Measurements from ENCODE around the gene NDUFV2.

The NDUFV2 gene

GRCh38 chr18:9096685-9097084 lies 5.8 kb upstream of the NDUFV2 start:
- Histone ChIP-seq H3K36me3 (ENCODE audit: low read length) (no peaks in the 10 kb centered on the region), H3K9me3 (ENCODE audit: insufficient read depth, low read length) (no peaks in the 10 kb centered on the region), H3F3A (ENCODE audit: insufficient read depth) (no peaks in the 10 kb centered on the region), H3K4me2 (ENCODE audit: low read depth, low read length, poor library complexity, severe bottlenecking) (no peak overlapping the region), H3K9ac (ENCODE audit: low read length) (no peak overlapping the region), H3K9me2 (replicated peaks; ENCODE audit: insufficient read depth, low read length) (no peaks in the 10 kb centered on the region), H3K4me3 (ENCODE audit: insufficient read depth, low read length, poor library complexity, severe bottlenecking) (no peak overlapping the region), H3K79me2 (ENCODE audit: insufficient read depth, low read length) (no peaks in the 10 kb centered on the region), H3K27me3 (ENCODE audit: low read length) (no peaks in the 10 kb centered on the region), H2AFZ (ENCODE audit: low read depth, low read length, severe bottlenecking) (no peak overlapping the region), H4K20me1 (ENCODE audit: low read depth, low read length) (no peaks in the 10 kb centered on the region), H3K27ac (ENCODE audit: low read depth, low read length) (no peak overlapping the region)
- TF ChIP-seq CTCF (IDR thresholded peaks at IDR 0.05; ENCODE audit: insufficient read depth, low read length, poor library complexity, severe bottlenecking): no peak
- TF ChIP-seq EZH2phosphoT487 (conservative IDR thresholded peaks at IDR 0.05; ENCODE audit: low read length): no peak

- Histone ChIP-seq H3F3A (ENCODE audit: insufficient read depth) (no peaks in the 10 kb centered on the region), H3K4me2 (ENCODE audit: low read depth, low read length, poor library complexity, severe bottlenecking) (no peak overlapping the region), H3K27ac (ENCODE audit: low read depth, low read length) (no peak overlapping the region), H3K79me2 (ENCODE audit: insufficient read depth, low read length) (no peaks in the 10 kb centered on the region), H4K20me1 (ENCODE audit: low read depth, low read length) (no peaks in the 10 kb centered on the region), H3K9me3 (ENCODE audit: insufficient read depth, low read length) (no peaks in the 10 kb centered on the region), H2AFZ (ENCODE audit: low read depth, low read length, severe bottlenecking) (no peak overlapping the region), H3K36me3 (ENCODE audit: low read length) (no peaks in the 10 kb centered on the region), H3K27me3 (ENCODE audit: low read length) (no peaks in the 10 kb centered on the region), H3K9ac (ENCODE audit: low read length) (no peak overlapping the region), H3K4me3 (ENCODE audit: insufficient read depth, low read length, poor library complexity, severe bottlenecking) (no peak overlapping the region), H3K9me2 (replicated peaks; ENCODE audit: insufficient read depth, low read length) (no peaks in the 10 kb centered on the region)
- TF ChIP-seq EZH2phosphoT487 (conservative IDR thresholded peaks at IDR 0.05; ENCODE audit: low read length) (no peak), CTCF (IDR thresholded peaks at IDR 0.05; ENCODE audit: insufficient read depth, low read length, poor library complexity, severe bottlenecking) (no peak)
These were observed 5.2 kb upstream of the NDUFV2 start for GRCh38 chr18:9097349-9097748.

GRCh38 chr18:9100796-9101195 lies 1.7 kb upstream of the NDUFV2 start:
- H3K9ac ChIP-seq (ENCODE audit: low read length): no peak overlapping the region
- H3K27me3 ChIP-seq (ENCODE audit: low read length): no peaks in the 10 kb centered on the region
- H3K27ac ChIP-seq (ENCODE audit: low read depth, low read length): no peak overlapping the region
- H3K4me2 ChIP-seq (ENCODE audit: low read depth, low read length, poor library complexity, severe bottlenecking): no peak overlapping the region
- peaks cover 22% of the 10 kb centered on the region for H4K20me1 ChIP-seq (ENCODE audit: low read depth, low read length)
- no peak for TF ChIP-seq EZH2phosphoT487 (conservative IDR thresholded peaks at IDR 0.05; ENCODE audit: low read length)
- TF ChIP-seq CTCF (IDR thresholded peaks at IDR 0.05; ENCODE audit: insufficient read depth, low read length, poor library complexity, severe bottlenecking): no peak
- H3F3A ChIP-seq (ENCODE audit: insufficient read depth): no peaks in the 10 kb centered on the region
- H2AFZ ChIP-seq (ENCODE audit: low read depth, low read length, severe bottlenecking): no peak overlapping the region
- H3K79me2 ChIP-seq (ENCODE audit: insufficient read depth, low read length): peaks cover 32% of the 10 kb centered on the region
- no peaks in the 10 kb centered on the region for H3K36me3 ChIP-seq (ENCODE audit: low read length)
- no peaks in the 10 kb centered on the region for H3K9me2 ChIP-seq (replicated peaks; ENCODE audit: insufficient read depth, low read length)
- H3K4me3 ChIP-seq (ENCODE audit: insufficient read depth, low read length, poor library complexity, severe bottlenecking): no peak overlapping the region
- H3K9me3 ChIP-seq (ENCODE audit: insufficient read depth, low read length): no peaks in the 10 kb centered on the region

Data from SU-DHL-6 (cell line).